ENCODE data around the gene POLG.

POLG gene

GRCh38 chr15:89330119-89330518 lies 4.5 kb downstream of the POLG start:
- no peak for DNase-seq (ENCODE audit: low read depth, low spot score)
- no peak overlapping the region for H3K4me3 ChIP-seq (ENCODE audit: low read depth, low read length)
- TF ChIP-seq CTCF (IDR thresholded peaks at IDR 0.05; ENCODE audit: insufficient read depth, low read length, missing control alignments) = no peak
- ChIA-PET CTCF (interaction anchor here (0.9 to 4.2 kb wide), 6 partner anchors 11 to 123 kb away, joined by 3 to 14 read pairs (median 6); no protein-coding TSS in a partner anchor), POLR2A (interaction anchor here (0.7 kb wide), 2 partner anchors 9 to 1214 kb away, joined by 3 read pairs; no protein-coding TSS in a partner anchor)

- CTCF ChIA-PET = interaction anchor here (0.9 to 4.2 kb wide), 7 partner anchors 8 to 123 kb away, joined by 3 to 14 read pairs (median 5); no protein-coding TSS in a partner anchor
- POLR2A ChIA-PET = interaction anchor here (0.7 kb wide), 1 partner anchor 8 kb away, joined by 3 read pairs; no protein-coding TSS in a partner anchor
- DNase-seq (ENCODE audit: low read depth, low spot score) = no peak
- TF ChIP-seq CTCF (IDR thresholded peaks at IDR 0.05; ENCODE audit: insufficient read depth, low read length, missing control alignments) = no peak
- no peak overlapping the region for H3K4me3 ChIP-seq (ENCODE audit: low read depth, low read length)
These were observed 5.1 kb downstream of the POLG start for GRCh38 chr15:89329329-89330084.

GRCh38 chr15:89328398-89329254 lies 6.0 kb downstream of the POLG start:
- TF ChIP-seq CTCF (IDR thresholded peaks at IDR 0.05; ENCODE audit: insufficient read depth, low read length, missing control alignments) = no peak
- H3K4me3 ChIP-seq (ENCODE audit: low read depth, low read length) = no peak overlapping the region
- CTCF ChIA-PET = interaction anchor here (0.7 to 4.2 kb wide), 6 partner anchors 8 to 122 kb away, joined by 3 to 14 read pairs (median 4); no protein-coding TSS in a partner anchor
- POLR2A ChIA-PET = no interaction called here
- DNase-seq (ENCODE audit: low read depth, low spot score) = no peak

GRCh38 chr15:89327113-89327512 lies 7.5 kb downstream of the POLG start:
- no peak for DNase-seq (ENCODE audit: low read depth, low spot score)
- ChIA-PET CTCF (interaction anchor here (2.1 to 4.2 kb wide), 2 partner anchors 8 to 120 kb away, joined by 6 to 14 read pairs; no protein-coding TSS in a partner anchor), POLR2A (interaction anchor here (0.5 kb wide), 1 partner anchor 11 kb away, joined by 3 read pairs; no protein-coding TSS in a partner anchor)
- no peak for TF ChIP-seq CTCF (IDR thresholded peaks at IDR 0.05; ENCODE audit: insufficient read depth, low read length, missing control alignments)
- no peak overlapping the region for H3K4me3 ChIP-seq (ENCODE audit: low read depth, low read length)

GRCh38 chr15:89326316-89326715 lies 8.3 kb downstream of the POLG start:
- ChIA-PET CTCF (no interaction called here), POLR2A (no interaction called here)
- no peak for DNase-seq (ENCODE audit: low read depth, low spot score)
- TF ChIP-seq CTCF (IDR thresholded peaks at IDR 0.05; ENCODE audit: insufficient read depth, low read length, missing control alignments) = no peak
- H3K4me3 ChIP-seq (ENCODE audit: low read depth, low read length) = no peak overlapping the region

Measured in AG04449 (cell line).